Fibroblast of the aortic adventitia (primary cell): ENCODE measurements around the gene MESP2. TPM values are rescaled to one million over a fixed set of nuclear protein-coding genes. Genes with fewer than 3 reads are reported as not detected.

ENCODE experiments used
- DNase-seq: peaks from one replicate; pipeline ENCODE4 v3.0.0-alpha.2; 2010; ENCODE audit warnings: low read depth
- H3K4me3 ChIP-seq: 2 replicates; pipeline ENCODE4 v1.5.1; 2011; ENCODE audit warnings: low read depth, mild to moderate bottlenecking, control low read depth, low read length, moderate library complexity
- CTCF ChIP-seq: IDR thresholded peaks from 2 replicates; pipeline ENCODE4 v1.5.1; 2011; ENCODE audit warnings: mild to moderate bottlenecking, low read length, control low read depth, inconsistent platforms; ENCODE audit not compliant: insufficient read depth
- total RNA-seq: library from RNA; depleted of rRNA; stranded (reverse); fragments of >200 nt; gene quantifications from 2 replicates; pipeline ENCODE4 v1.2.3, GENCODE V29; 2012; ENCODE audit warnings: low replicate concordance

MESP2 gene
- total RNA-seq, 1 donor: 1.3 TPM

GRCh38 chr15:89790661-89791060 lies 14.5 kb downstream of the MESP2 start:
- DNase-seq: no peak
- TF ChIP-seq CTCF: no peak
- no peak overlapping the region for H3K4me3 ChIP-seq

GRCh38 chr15:89792106-89792805 lies 16.1 kb downstream of the MESP2 start:
- no peak overlapping the region for H3K4me3 ChIP-seq
- no peak for DNase-seq
- TF ChIP-seq CTCF: no peak

GRCh38 chr15:89794627-89795241 lies 18.6 kb downstream of the MESP2 start:
- peak; percentile 83 for DNase-seq
- no peak for TF ChIP-seq CTCF
- H3K4me3 ChIP-seq: no peak overlapping the region

- TF ChIP-seq CTCF: no peak
- no peak for DNase-seq
- H3K4me3 ChIP-seq: no peak overlapping the region
These were observed 19.9 kb downstream of the MESP2 start for GRCh38 chr15:89795996-89796395.

GRCh38 chr15:89797678-89798201 lies 21.6 kb downstream of the MESP2 start:
- TF ChIP-seq CTCF: no peak
- no peak for DNase-seq
- H3K4me3 ChIP-seq: no peak overlapping the region

- DNase-seq: no peak
- TF ChIP-seq CTCF: no peak
- H3K4me3 ChIP-seq: no peak overlapping the region
These were observed 23.1 kb downstream of the MESP2 start for GRCh38 chr15:89799011-89799911.
